Astrocyte (in vitro differentiated cells and primary cell): ENCODE results near the gene SOX13.

ENCODE experiments used
- EZH2 ChIP-seq: IDR thresholded peaks from 2 replicates; pipeline ENCODE4 v1.6.1; 2012; ENCODE audit warnings: mild to moderate bottlenecking, low read length, inconsistent platforms; ENCODE audit not compliant: insufficient read depth
- TF ChIP-seq, protein P1 (sequence below): IDR thresholded peaks from 2 replicates; pipeline ENCODE4 v1.5.1; 2011; ENCODE audit warnings: low read depth, mild to moderate bottlenecking, inconsistent platforms, low read length, moderate library complexity; ENCODE audit not compliant: insufficient read depth

- TF ChIP-seq, protein P1, sequence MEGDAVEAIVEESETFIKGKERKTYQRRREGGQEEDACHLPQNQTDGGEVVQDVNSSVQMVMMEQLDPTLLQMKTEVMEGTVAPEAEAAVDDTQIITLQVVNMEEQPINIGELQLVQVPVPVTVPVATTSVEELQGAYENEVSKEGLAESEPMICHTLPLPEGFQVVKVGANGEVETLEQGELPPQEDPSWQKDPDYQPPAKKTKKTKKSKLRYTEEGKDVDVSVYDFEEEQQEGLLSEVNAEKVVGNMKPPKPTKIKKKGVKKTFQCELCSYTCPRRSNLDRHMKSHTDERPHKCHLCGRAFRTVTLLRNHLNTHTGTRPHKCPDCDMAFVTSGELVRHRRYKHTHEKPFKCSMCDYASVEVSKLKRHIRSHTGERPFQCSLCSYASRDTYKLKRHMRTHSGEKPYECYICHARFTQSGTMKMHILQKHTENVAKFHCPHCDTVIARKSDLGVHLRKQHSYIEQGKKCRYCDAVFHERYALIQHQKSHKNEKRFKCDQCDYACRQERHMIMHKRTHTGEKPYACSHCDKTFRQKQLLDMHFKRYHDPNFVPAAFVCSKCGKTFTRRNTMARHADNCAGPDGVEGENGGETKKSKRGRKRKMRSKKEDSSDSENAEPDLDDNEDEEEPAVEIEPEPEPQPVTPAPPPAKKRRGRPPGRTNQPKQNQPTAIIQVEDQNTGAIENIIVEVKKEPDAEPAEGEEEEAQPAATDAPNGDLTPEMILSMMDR, result no peak
- no peak for TF ChIP-seq EZH2
These were observed 26.6 kb upstream of the SOX13 start for GRCh38 chr1:204046346-204046745.
